Stimulated activated CD4-positive, alpha-beta T cell treated with anti-CD3 and anti-CD28 coated beads, TNF-alpha, amount 100 ng/mL, for 4 hours (primary cell): ENCODE results near the gene DDX39A.
A peak's percentile ranks its signal among the peaks of the same experiment; 100 is the strongest.
"Not testable (repeated sequence)": the region's sequence is repeated elsewhere in the genome, so short reads cannot be mapped to it uniquely, and the experiment has no call there.

Experiments used
- DNase-seq, 3 experiments: peaks; one replicate each; pipeline ENCODE4 v3.0.0-alpha.2; 2020; ENCODE audit warnings: low read depth in 3 of 3

Gene DDX39A

GRCh38 chr19:14385492-14385891 is 33.6 kb downstream of the DDX39A start:
- no peak for DNase-seq

- DNase-seq = peak in 2 of 3 experiments; percentile 44 to 53
These were observed 35.2 kb downstream of the DDX39A start for GRCh38 chr19:14383661-14384555.

- DNase-seq = peak in 1 of 3 experiments; percentile 43
These were observed 37.3 kb downstream of the DDX39A start for GRCh38 chr19:14381689-14382474.

- no peak for DNase-seq
These were observed 39.7 kb downstream of the DDX39A start for GRCh38 chr19:14379294-14380065.

GRCh38 chr19:14378890-14379289 is 40.3 kb downstream of the DDX39A start:
- no peak for DNase-seq

GRCh38 chr19:14377883-14378328 is 41.2 kb downstream of the DDX39A start:
- DNase-seq = no peak

- DNase-seq = no peak
These were observed 43.4 kb downstream of the DDX39A start for GRCh38 chr19:14375582-14376291.

- DNase-seq = peak in 1 of 3 experiments; percentile 53
These were observed 44.0 kb downstream of the DDX39A start for GRCh38 chr19:14375055-14375581.

- DNase-seq = not testable (repeated sequence)
These were observed 44.8 kb downstream of the DDX39A start for GRCh38 chr19:14374313-14374712.

- not testable (repeated sequence) for DNase-seq
These were observed 46.6 kb downstream of the DDX39A start for GRCh38 chr19:14372384-14373077.

- no peak for DNase-seq
These were observed 47.8 kb downstream of the DDX39A start for GRCh38 chr19:14371301-14371821.

- DNase-seq = no peak
These were observed 48.2 kb downstream of the DDX39A start for GRCh38 chr19:14370940-14371280.

- DNase-seq = no peak
These were observed 48.8 kb downstream of the DDX39A start for GRCh38 chr19:14370169-14370939.

GRCh38 chr19:14369399-14370168 is 49.6 kb downstream of the DDX39A start:
- peak; percentile 68 to 81 (median 78) for DNase-seq

GRCh38 chr19:14368011-14368513 is 51.1 kb downstream of the DDX39A start:
- DNase-seq = no peak

- no peak for DNase-seq
These were observed 52.1 kb downstream of the DDX39A start for GRCh38 chr19:14367016-14367415.

GRCh38 chr19:14366529-14366928 is 52.6 kb downstream of the DDX39A start:
- peak; percentile 65 to 84 (median 78) for DNase-seq

GRCh38 chr19:14364098-14364443 is 55.1 kb downstream of the DDX39A start:
- not testable (repeated sequence) for DNase-seq
